ENCODE measurements around the gene SYCN. TPM values are rescaled to one million over a fixed set of nuclear protein-coding genes. Genes with fewer than 3 reads are reported as not detected.

The SYCN gene
- total and polyA plus RNA-seq, 2 of the 13 experiments (the other 11 are each of a cell fraction or from before 2014, with no cell fraction given) = not detected

- TF ChIP-seq PAXIP1 (CRISPR knock-in tag; conservative IDR thresholded peaks at IDR 0.05) = 0 out of 2 replicates have a peak, but pooled peaks have one; percentile 27
- no peak for TF ChIP-seq NAIF1 (CRISPR knock-in tag; IDR thresholded peaks at IDR 0.05; ENCODE audit: borderline replicate concordance)
- TF ChIP-seq THRA (CRISPR knock-in tag; IDR thresholded peaks at IDR 0.05; ENCODE audit: borderline replicate concordance) = no peak
- no peak for TF ChIP-seq ZNF431 (CRISPR knock-in tag; IDR thresholded peaks at IDR 0.05; ENCODE audit: borderline replicate concordance, low read depth)
- TF ChIP-seq ZNF775 (CRISPR knock-in tag; IDR thresholded peaks at IDR 0.05; ENCODE audit: borderline replicate concordance) = no peak
- TF ChIP-seq POLR2AphosphoS5 (IDR thresholded peaks at IDR 0.05; ENCODE audit: low read depth, low read length) = no peak
- TF ChIP-seq MXI1 (IDR thresholded peaks at IDR 0.05; ENCODE audit: borderline replicate concordance, low read depth, low read length) = no peak
- TF ChIP-seq RXRA (CRISPR knock-in tag; IDR thresholded peaks at IDR 0.05) = 0 out of 2 replicates have a peak, but pooled peaks have one; percentile 15
- no peak for TF ChIP-seq DMAP1 (CRISPR knock-in tag; IDR thresholded peaks at IDR 0.05)
- TF ChIP-seq ZSCAN29 (CRISPR knock-in tag; conservative IDR thresholded peaks at IDR 0.05) = no peak
- TF ChIP-seq ZBTB20 (CRISPR knock-in tag; IDR thresholded peaks at IDR 0.05; ENCODE audit: borderline replicate concordance, low read depth) = no peak
- TF ChIP-seq HMGXB3 (CRISPR knock-in tag; IDR thresholded peaks at IDR 0.05; ENCODE audit: borderline replicate concordance) = no peak
- TF ChIP-seq ZNF639 (CRISPR knock-in tag; conservative IDR thresholded peaks at IDR 0.05) = no peak
- TF ChIP-seq ISL2 (CRISPR knock-in tag; IDR thresholded peaks at IDR 0.05) = no peak
- TF ChIP-seq RXRB (CRISPR knock-in tag; IDR thresholded peaks at IDR 0.05; ENCODE audit: borderline replicate concordance) = no peak
- TF ChIP-seq TRIM24 (CRISPR knock-in tag; IDR thresholded peaks at IDR 0.05) = no peak
- TF ChIP-seq ZNF446 (CRISPR knock-in tag; IDR thresholded peaks at IDR 0.05) = no peak
- TF ChIP-seq PAX8 (CRISPR knock-in tag; IDR thresholded peaks at IDR 0.05; ENCODE audit: borderline replicate concordance) = no peak
- no peak for TF ChIP-seq ZNF614 (CRISPR knock-in tag; IDR thresholded peaks at IDR 0.05; ENCODE audit: borderline replicate concordance)
Observed at GRCh38 chr19:39170386-39171231, 33.5 kb downstream of the SYCN start (continued).
